GM20000 (cell line): Measurements from ENCODE around the gene NTMT1.
"Not testable (repeated sequence)": the region's sequence is repeated elsewhere in the genome, so short reads cannot be mapped to it uniquely, and the experiment has no call there.

Source experiments
- DNase-seq: peaks from one replicate; pipeline ENCODE4 v3.0.0; 2012; ENCODE audit warnings: low spot score
- TF ChIP-seq, protein P1 (sequence below): IDR thresholded peaks from 2 replicates; pipeline ENCODE4 v1.5.1; 2012; ENCODE audit warnings: mild to moderate bottlenecking, control low read depth; ENCODE audit errors: extremely low read depth, missing control alignments

The NTMT1 gene

GRCh38 chr9:129633207-129633606 is 7.2 kb downstream of the NTMT1 start:
- TF ChIP-seq, protein P1, sequence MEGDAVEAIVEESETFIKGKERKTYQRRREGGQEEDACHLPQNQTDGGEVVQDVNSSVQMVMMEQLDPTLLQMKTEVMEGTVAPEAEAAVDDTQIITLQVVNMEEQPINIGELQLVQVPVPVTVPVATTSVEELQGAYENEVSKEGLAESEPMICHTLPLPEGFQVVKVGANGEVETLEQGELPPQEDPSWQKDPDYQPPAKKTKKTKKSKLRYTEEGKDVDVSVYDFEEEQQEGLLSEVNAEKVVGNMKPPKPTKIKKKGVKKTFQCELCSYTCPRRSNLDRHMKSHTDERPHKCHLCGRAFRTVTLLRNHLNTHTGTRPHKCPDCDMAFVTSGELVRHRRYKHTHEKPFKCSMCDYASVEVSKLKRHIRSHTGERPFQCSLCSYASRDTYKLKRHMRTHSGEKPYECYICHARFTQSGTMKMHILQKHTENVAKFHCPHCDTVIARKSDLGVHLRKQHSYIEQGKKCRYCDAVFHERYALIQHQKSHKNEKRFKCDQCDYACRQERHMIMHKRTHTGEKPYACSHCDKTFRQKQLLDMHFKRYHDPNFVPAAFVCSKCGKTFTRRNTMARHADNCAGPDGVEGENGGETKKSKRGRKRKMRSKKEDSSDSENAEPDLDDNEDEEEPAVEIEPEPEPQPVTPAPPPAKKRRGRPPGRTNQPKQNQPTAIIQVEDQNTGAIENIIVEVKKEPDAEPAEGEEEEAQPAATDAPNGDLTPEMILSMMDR, result no peak
- DNase-seq, result no peak

DNA sequence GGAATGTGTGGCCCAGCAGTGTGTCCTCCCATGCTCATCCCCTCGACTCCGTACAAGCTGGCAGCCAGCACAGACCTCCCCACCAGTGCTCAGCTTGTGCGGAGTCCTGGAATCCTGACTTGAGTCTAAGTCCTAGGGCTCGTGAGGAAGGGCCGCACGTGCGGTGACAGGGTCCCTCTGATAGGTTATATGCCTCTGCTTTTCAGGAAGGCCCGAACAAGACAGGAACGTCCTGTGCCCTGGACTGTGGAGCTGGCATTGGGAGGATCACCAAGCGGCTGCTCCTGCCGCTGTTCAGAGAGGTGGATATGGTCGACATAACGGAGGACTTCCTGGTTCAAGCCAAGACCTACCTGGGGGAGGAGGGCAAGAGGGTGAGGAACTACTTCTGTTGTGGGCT is 7.9 kb downstream of the NTMT1 start:
- DNase-seq, result no peak
- TF ChIP-seq, protein P1, result no peak

DNA sequence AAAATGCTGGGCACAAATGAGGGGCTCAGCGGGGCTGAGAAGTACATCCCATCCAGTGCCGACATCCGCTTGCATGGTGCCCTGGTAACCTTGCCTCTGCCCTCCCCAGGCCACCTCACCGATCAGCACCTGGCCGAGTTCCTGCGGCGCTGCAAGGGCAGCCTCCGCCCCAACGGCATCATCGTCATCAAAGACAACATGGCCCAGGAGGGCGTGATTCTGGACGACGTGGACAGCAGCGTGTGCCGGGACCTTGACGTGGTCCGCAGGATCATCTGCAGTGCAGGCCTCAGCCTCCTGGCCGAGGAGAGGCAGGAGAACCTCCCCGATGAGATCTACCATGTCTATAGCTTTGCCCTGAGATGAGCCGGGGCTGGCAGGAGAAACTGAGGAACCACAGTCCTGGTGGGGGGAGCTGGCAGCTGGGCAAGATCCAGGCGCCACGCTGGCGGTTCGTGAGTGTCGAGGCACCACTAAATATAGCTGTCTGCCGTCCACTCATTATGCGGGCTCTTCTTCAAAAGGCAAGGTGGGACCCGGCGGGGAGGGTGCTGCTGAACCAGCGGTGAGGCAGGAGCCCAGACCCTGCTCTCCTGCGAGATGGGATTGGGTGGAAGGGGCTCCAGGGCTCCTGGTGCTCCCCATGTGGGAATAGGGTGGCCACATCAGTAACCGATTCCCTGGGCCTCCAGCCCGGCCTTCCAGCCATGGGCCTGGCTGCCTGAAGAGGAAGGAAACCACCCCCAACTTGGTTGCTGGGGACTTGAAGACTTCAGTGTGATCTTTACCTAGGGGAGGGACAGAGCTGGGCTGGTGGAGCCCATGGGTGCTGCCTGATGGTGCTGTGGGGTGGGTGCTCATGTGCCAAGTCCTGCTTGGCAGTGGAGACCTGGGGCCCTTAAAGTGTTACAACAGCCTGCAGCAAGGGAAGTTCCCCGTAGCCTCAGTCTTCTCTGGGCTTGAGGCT is 9.4 kb downstream of the NTMT1 start:
- TF ChIP-seq, protein P1, result no peak
- no peak for DNase-seq

DNA sequence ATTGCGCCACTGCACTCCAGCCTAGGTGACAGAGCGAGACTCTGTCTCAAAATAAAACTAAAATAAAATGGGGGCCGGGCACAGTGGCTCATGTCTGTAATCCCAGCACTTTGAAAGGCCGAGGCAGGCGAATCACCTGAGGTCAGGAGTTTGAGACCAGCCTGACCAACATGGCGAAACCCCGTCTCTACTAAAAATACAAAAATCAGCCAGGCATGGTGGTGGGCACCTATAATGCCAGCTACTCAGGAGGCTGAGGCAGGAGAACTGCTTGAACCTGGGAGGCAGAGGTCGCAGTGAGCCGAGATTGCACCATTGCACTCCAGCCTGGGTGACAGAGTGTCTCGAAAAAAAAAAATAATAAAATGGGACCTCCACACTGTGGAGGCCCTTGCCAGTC is 10.4 kb downstream of the NTMT1 start:
- DNase-seq, result not testable (repeated sequence)

GRCh38 chr9:129637102-129637501 is 11.1 kb downstream of the NTMT1 start:
- TF ChIP-seq, protein P1, result no peak
- no peak for DNase-seq

DNA sequence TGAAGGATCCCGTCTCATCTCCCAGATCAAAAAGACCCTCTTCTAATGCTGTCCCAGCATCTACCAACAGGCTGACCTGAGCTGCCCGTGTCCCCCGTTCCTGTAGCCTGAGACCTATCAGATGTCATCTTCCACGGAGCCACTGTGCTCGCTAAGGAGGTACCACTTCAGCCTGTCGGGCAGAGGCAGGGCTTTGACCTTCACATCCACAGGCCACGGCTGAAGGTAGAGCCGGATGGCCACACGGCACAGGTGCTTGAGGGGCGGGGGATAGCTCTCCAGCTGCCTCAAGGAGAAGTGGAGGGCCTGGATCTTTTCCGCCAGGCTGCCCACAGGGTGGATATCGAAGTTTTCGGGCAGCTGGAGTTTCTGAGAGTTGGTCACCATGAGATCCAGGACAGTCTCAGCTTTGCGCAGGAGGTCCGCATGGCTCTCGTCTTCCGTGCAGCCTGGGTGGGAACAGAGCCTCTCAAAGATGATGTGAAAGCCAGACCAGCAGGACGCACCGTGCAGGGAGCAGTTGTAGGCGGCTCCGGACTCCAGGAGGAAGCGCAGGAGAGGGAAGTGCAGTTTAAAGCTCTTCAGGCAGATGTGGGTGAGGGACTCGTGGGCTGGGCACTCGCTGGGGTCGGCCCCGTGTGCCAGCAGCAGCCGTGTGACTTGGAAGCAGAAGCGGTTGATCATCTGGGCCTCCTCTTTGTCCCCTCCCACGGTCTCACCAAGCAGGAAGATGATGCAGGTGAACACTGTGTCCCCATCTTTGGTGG is 11.9 kb downstream of the NTMT1 start:
- no peak for DNase-seq

GRCh38 chr9:129639034-129639630 is 13.2 kb downstream of the NTMT1 start:
- TF ChIP-seq, protein P1, result no peak
- DNase-seq, result no peak

More for the DNA sequence above, 11.9 kb downstream of the NTMT1 start:
- TF ChIP-seq, protein P1, result no peak
